Measurements from ENCODE around the gene FBXL7. TPM values are rescaled to one million over a fixed set of nuclear protein-coding genes. Genes with fewer than 3 reads are reported as not detected.

The FBXL7 gene
- total and polyA plus RNA-seq, 8 donors: 0.35 to 2.4 (median 1.2) TPM

DNA sequence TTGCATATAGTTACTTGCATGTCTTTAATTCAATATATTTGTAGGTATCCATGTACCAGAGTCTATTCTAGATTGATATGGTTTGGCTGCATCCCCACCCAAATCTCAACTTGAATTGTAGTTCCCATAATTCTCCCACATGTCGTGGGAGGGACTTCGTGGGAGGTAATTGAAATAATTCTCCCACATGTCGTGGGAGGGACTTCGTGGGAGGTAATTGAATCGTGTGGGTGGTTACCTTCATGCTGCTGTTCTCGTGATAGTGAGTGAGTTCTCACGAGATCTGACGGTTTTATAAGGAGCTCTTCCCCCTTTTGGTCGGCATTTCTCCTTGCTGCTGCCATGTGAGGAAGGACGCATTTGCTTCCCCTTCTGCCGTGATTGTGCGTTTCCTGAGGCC, 16.5 kb downstream of the FBXL7 start:
- intact Hi-C loops (cut with DNase I): no loop called here
- TF ChIP-seq, protein P1, sequence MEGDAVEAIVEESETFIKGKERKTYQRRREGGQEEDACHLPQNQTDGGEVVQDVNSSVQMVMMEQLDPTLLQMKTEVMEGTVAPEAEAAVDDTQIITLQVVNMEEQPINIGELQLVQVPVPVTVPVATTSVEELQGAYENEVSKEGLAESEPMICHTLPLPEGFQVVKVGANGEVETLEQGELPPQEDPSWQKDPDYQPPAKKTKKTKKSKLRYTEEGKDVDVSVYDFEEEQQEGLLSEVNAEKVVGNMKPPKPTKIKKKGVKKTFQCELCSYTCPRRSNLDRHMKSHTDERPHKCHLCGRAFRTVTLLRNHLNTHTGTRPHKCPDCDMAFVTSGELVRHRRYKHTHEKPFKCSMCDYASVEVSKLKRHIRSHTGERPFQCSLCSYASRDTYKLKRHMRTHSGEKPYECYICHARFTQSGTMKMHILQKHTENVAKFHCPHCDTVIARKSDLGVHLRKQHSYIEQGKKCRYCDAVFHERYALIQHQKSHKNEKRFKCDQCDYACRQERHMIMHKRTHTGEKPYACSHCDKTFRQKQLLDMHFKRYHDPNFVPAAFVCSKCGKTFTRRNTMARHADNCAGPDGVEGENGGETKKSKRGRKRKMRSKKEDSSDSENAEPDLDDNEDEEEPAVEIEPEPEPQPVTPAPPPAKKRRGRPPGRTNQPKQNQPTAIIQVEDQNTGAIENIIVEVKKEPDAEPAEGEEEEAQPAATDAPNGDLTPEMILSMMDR (IDR thresholded peaks at IDR 0.05): no peak
- no peaks in the 10 kb centered on the region for H3K36me3 ChIP-seq
- WGBS, 2 donors: 63 to 85% methylated on average over 12 of the region's 12 CpGs
- FAIRE-seq (no peak), ATAC-seq (no peak), DNase-seq (no peak)
- no peaks in the 10 kb centered on the region for H3K9me3 ChIP-seq
- no peak overlapping the region for H3K27ac ChIP-seq
- H3K27me3 ChIP-seq: no peaks in the 10 kb centered on the region
- H3K4me1 ChIP-seq: no peaks in the 10 kb centered on the region
- H3K4me3 ChIP-seq: no peak overlapping the region

DNA sequence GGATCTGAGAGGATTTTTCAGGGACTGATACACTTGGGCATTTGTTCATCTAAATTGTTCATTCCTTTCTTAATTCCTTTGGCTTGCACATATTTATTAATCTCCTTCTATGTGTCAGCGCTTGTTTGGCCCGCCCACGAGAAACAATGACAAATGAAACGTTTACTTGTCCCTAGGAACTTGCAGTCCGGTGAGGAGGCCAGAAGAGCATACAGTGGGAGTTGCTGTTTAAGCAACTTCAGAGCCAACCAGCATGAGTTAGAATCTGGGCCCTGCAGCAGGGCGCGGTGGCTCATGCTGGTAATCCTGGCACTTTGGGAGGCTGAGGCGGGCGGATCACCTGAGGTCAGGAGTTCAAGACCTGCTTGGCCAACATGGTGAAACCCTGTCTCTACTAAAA, 18.8 kb downstream of the FBXL7 start:
- no peak overlapping the region for H3K27ac ChIP-seq
- H3K4me1 ChIP-seq: no peaks in the 10 kb centered on the region
- TF ChIP-seq, protein P1 (IDR thresholded peaks at IDR 0.05): no peak
- no peaks in the 10 kb centered on the region for H3K36me3 ChIP-seq
- FAIRE-seq (no peak), ATAC-seq (no peak), DNase-seq (no peak)
- intact Hi-C loops (cut with DNase I): no loop called here
- H3K4me3 ChIP-seq: no peak overlapping the region
- H3K9me3 ChIP-seq: no peaks in the 10 kb centered on the region
- no peaks in the 10 kb centered on the region for H3K27me3 ChIP-seq
- 73 to 84% methylated on average over 9 of the region's 9 CpGs for WGBS, 2 donors

DNA sequence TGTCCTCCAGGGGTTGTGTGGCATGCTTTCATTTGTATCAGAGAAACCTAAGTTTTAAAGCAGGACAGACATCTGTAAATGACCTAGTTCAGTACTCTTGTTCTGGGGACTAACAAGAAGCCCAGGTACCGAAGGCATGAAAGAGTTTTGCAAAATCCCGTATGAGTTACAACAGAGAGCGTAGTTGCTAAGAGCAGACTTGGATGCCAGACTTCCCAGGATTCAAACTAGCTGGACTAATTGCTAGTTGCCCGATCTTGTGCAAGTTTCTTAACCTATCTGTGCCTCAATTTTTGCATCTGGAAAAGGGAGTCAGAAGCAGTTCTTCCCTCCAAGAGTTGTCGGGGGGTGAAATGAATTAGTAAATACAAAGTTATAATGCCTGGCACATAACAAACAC, 20.9 kb downstream of the FBXL7 start:
- no peak overlapping the region for H3K4me3 ChIP-seq
- H3K27ac ChIP-seq: no peak overlapping the region
- no peak for FAIRE-seq
- ATAC-seq: no peak
- no peaks in the 10 kb centered on the region for H3K36me3 ChIP-seq
- DNase-seq: no peak
- intact Hi-C loops (cut with DNase I): no loop called here
- no peaks in the 10 kb centered on the region for H3K9me3 ChIP-seq
- H3K27me3 ChIP-seq: no peaks in the 10 kb centered on the region
- H3K4me1 ChIP-seq: no peaks in the 10 kb centered on the region
- WGBS, 2 donors: 62 to 69% methylated on average over 5 of the region's 5 CpGs
- TF ChIP-seq, protein P1 (IDR thresholded peaks at IDR 0.05): no peak

DNA sequence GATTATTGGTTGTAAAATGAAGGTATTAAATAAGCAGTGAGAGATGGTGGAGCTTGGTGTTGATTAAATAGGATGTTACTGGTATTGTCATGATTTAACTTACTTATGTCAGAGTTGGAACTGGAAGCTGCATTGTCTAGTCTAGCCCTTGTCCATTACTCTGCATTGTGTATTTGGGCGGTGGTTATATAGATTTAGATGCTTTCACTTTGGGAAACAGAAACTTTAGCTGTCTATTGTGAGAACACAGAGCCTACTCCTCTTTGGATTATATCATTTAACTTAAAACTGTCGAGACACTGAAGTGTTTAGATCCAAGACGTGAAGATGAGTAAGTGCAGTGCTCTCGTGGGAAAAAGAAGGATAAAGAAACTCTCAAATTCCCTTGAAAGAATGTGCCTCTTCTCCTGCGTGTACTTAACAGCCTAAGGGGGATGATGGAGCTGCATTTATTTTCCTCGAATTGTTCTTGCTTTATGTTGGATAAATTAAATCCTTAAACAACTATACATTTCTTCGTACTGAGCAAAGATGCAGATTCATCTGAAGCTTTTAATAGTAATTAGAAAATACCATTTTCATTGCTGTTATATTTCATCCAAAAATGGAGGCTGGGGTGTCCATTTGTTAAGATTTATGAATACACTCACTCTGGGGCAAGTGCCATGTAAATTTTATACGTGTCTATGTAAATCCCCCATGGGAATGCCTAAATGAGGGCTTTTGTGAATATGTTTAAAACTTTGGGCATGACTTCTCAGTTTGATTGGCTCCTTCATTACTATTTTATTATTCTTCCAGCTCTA, 21.6 kb downstream of the FBXL7 start:
- WGBS, 2 donors: 42 to 58% methylated on average over 8 of the region's 8 CpGs
- no peaks in the 10 kb centered on the region for H3K9me3 ChIP-seq
- H3K27ac ChIP-seq: no peak overlapping the region
- intact Hi-C loops (cut with DNase I): no loop called here
- no peak for FAIRE-seq
- TF ChIP-seq, protein P1 (IDR thresholded peaks at IDR 0.05): no peak
- H3K4me3 ChIP-seq: no peak overlapping the region
- H3K36me3 ChIP-seq: no peaks in the 10 kb centered on the region
- no peaks in the 10 kb centered on the region for H3K4me1 ChIP-seq
- ATAC-seq: no peak
- DNase-seq: no peak
- no peaks in the 10 kb centered on the region for H3K27me3 ChIP-seq

DNA sequence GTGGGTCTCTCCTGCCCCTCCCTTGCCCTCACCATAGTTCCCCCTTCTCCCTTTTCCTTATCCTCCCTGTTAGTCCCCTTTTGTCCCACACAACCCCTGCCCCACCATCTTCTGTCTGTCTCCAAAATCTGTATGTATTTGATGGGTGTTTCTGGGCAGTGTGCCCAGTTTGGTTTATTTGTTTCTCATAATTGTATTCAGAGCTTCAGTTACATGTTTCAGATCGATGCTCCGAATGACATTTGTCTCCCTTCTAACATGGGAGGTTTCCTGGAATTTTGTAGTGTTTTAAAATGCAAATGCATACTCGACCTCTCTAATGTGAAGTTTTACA, 22.2 kb downstream of the FBXL7 start:
- intact Hi-C loops (cut with DNase I): no loop called here
- DNase-seq (no peak), ATAC-seq (no peak), FAIRE-seq (no peak)
- TF ChIP-seq, protein P1 (IDR thresholded peaks at IDR 0.05): no peak
- no peaks in the 10 kb centered on the region for H3K4me1 ChIP-seq
- H3K27ac ChIP-seq: no peak overlapping the region
- no peak overlapping the region for H3K4me3 ChIP-seq
- H3K9me3 ChIP-seq: no peaks in the 10 kb centered on the region
- 14 to 21% methylated on average over 3 of the region's 3 CpGs for WGBS, 2 donors
- H3K27me3 ChIP-seq: no peaks in the 10 kb centered on the region
- H3K36me3 ChIP-seq: no peaks in the 10 kb centered on the region
